Type B pancreatic cell (in vitro differentiated cells): Measurements from ENCODE around the gene OR7C1. TPM values are rescaled to one million over a fixed set of nuclear protein-coding genes. Genes with fewer than 3 reads are reported as not detected.

Experiments used
- DNase-seq: peaks from one replicate; pipeline ENCODE4 v3.0.0; 2021; ENCODE audit warnings: mixed read lengths; ENCODE audit not compliant: unreplicated experiment; ENCODE audit errors: extremely low spot score
- H3K27ac Mint-ChIP-seq: 2 replicates; pipeline ENCODE4 v1.8.0; 2021; ENCODE audit warnings: mild to moderate bottlenecking, mixed read lengths
- H3K27me3 Mint-ChIP-seq: 2 replicates; pipeline ENCODE4 v1.8.0; 2021; ENCODE audit warnings: mixed read lengths
- H3K36me3 Mint-ChIP-seq: 2 replicates; pipeline ENCODE4 v1.8.0; 2021; ENCODE audit warnings: mixed read lengths
- H3K4me1 Mint-ChIP-seq: one replicate; pipeline ENCODE4 v1.8.0; 2021; ENCODE audit warnings: mixed read lengths; ENCODE audit not compliant: unreplicated experiment
- H3K4me3 Mint-ChIP-seq: 2 replicates; pipeline ENCODE4 v1.8.0; 2021; ENCODE audit warnings: mild to moderate bottlenecking, mixed read lengths
- H3K9me3 Mint-ChIP-seq: 2 replicates; pipeline ENCODE4 v1.8.0; 2021; ENCODE audit warnings: mixed read lengths
- CTCF ChIP-seq: fragments of 200-600 bp; sonication (generic); conservative IDR thresholded peaks from 2 replicates; pipeline ENCODE4 v1.5.0; 2021; ENCODE audit warnings: antibody characterized with exemption, mild to moderate bottlenecking
- total RNA-seq: library from RNA; stranded (reverse); gene quantifications from 2 replicates; pipeline ENCODE4 v1.2.1, GENCODE V29; 2021; ENCODE audit warnings: low replicate concordance

Gene OR7C1
- total RNA-seq, 1 donor from 2014 or later = not detected

GRCh38 chr19:14843169-14843568 lies 8.2 kb upstream of the OR7C1 start:
- Mint-ChIP-seq H3K36me3 (no peaks in the 10 kb centered on the region), H3K4me3 (no peak overlapping the region), H3K9me3 (no peaks in the 10 kb centered on the region), H3K4me1 (no peaks in the 10 kb centered on the region), H3K27ac (no peak overlapping the region), H3K27me3 (no peaks in the 10 kb centered on the region)
- TF ChIP-seq CTCF = no peak
- no peak for DNase-seq

GRCh38 chr19:14840206-14840605 lies 5.2 kb upstream of the OR7C1 start:
- Mint-ChIP-seq H3K27ac (peak overlapping the region; percentile 15), H3K4me3 (no peak overlapping the region), H3K36me3 (no peaks in the 10 kb centered on the region), H3K9me3 (no peaks in the 10 kb centered on the region), H3K4me1 (no peaks in the 10 kb centered on the region), H3K27me3 (no peaks in the 10 kb centered on the region)
- no peak for DNase-seq
- no peak for TF ChIP-seq CTCF

- H3K4me1 Mint-ChIP-seq = no peaks in the 10 kb centered on the region
- no peak overlapping the region for H3K4me3 Mint-ChIP-seq
- TF ChIP-seq CTCF = no peak
- no peak overlapping the region for H3K27ac Mint-ChIP-seq
- no peaks in the 10 kb centered on the region for H3K27me3 Mint-ChIP-seq
- no peak for DNase-seq
- no peaks in the 10 kb centered on the region for H3K9me3 Mint-ChIP-seq
- no peaks in the 10 kb centered on the region for H3K36me3 Mint-ChIP-seq
These were observed 2.4 kb upstream of the OR7C1 start for GRCh38 chr19:14837391-14837790.

- no peak for TF ChIP-seq CTCF
- H3K36me3 Mint-ChIP-seq = no peaks in the 10 kb centered on the region
- H3K4me1 Mint-ChIP-seq = no peaks in the 10 kb centered on the region
- H3K4me3 Mint-ChIP-seq = no peak overlapping the region
- no peaks in the 10 kb centered on the region for H3K27me3 Mint-ChIP-seq
- H3K9me3 Mint-ChIP-seq = peaks cover 10% of the 10 kb centered on the region
- DNase-seq = no peak
- no peak overlapping the region for H3K27ac Mint-ChIP-seq
These were observed 4.3 kb downstream of the OR7C1 start for GRCh38 chr19:14830702-14831101.

GRCh38 chr19:14826006-14826405 lies 9.0 kb downstream of the OR7C1 start:
- no peaks in the 10 kb centered on the region for H3K27me3 Mint-ChIP-seq
- H3K9me3 Mint-ChIP-seq = peaks cover 10% of the 10 kb centered on the region
- no peak for TF ChIP-seq CTCF

GRCh38 chr19:14821937-14822336 lies 13.0 kb downstream of the OR7C1 start:
- no peak for DNase-seq
- Mint-ChIP-seq H3K36me3 (no peaks in the 10 kb centered on the region), H3K9me3 (no peaks in the 10 kb centered on the region), H3K27me3 (no peaks in the 10 kb centered on the region), H3K4me1 (no peaks in the 10 kb centered on the region), H3K4me3 (no peak overlapping the region), H3K27ac (no peak overlapping the region)
- TF ChIP-seq CTCF = no peak

More at GRCh38 chr19:14826006-14826405, 9.0 kb downstream of the OR7C1 start:
- H3K36me3 Mint-ChIP-seq = no peaks in the 10 kb centered on the region
- DNase-seq = no peak
- no peak overlapping the region for H3K27ac Mint-ChIP-seq
- no peak overlapping the region for H3K4me3 Mint-ChIP-seq
- no peaks in the 10 kb centered on the region for H3K4me1 Mint-ChIP-seq
